HCT116 (cell line): ENCODE measurements around the gene GAMT. TPM values are rescaled to one million over a fixed set of nuclear protein-coding genes. Genes with fewer than 3 reads are reported as not detected.

Experiments
- ATAC-seq: fragments of 200-7000 bp; cut with Tn5 transposase; 2 replicates; pipeline ENCODE4 v1.9.1; 2020; ENCODE audit warnings: mild to moderate bottlenecking, moderate library complexity
- BruUV-seq: library from RNA; stranded (reverse); fragments of 400-500 nt; replicated peaks from 2 replicates; lab custom pipeline; 2021; lab: Mats Ljungman, UMichigan
- CTCF ChIA-PET: fragments of 300-600 bp; sonication (Branson Sonifier 250); formaldehyde crosslinking; loops from one replicate; lab custom pipeline; 2021; ENCODE audit warnings: antibody characterized with exemption; lab: Charles Lee
- POLR2A ChIA-PET: fragments of 300-600, 350-600 bp; sonication (Branson Sonifier 250); formaldehyde crosslinking; loops from one replicate; lab custom pipeline; 2021; ENCODE audit warnings: antibody characterized with exemption; lab: Charles Lee
- RAD21 ChIA-PET, 2 experiments: fragments of 300-600 bp; sonication (Branson Sonifier 250); formaldehyde crosslinking; loops; one replicate each; lab custom pipeline; 2023; ENCODE audit warnings: low total read pairs in 2 of 2; ENCODE audit not compliant: uncharacterized antibody in 2 of 2, unreplicated experiment in 2 of 2, low non-redundant PET in 1 of 2; lab: Charles Lee
- DNase-seq: peaks from one replicate; pipeline ENCODE4 v3.0.0-alpha.2; 2010; ENCODE audit warnings: low read depth, low spot score
- H2AFZ ChIP-seq: fragments of 200-600 bp; shearing (Covaris generic), sonication (generic); 2 replicates; pipeline ENCODE4 v1.6.1; 2017; ENCODE audit warnings: low read depth, mixed run types, mixed read lengths, antibody characterized with exemption, low read length; ENCODE audit not compliant: poor library complexity, severe bottlenecking
- H3K27ac ChIP-seq: 2 replicates; pipeline ENCODE4 v1.5.1; 2012; ENCODE audit warnings: low read depth, low read length
- H3K27me3 ChIP-seq: fragments of 200-600 bp; sonication (generic); 2 replicates; pipeline ENCODE4 v1.6.1; 2016; ENCODE audit warnings: mixed run types, low read length, mixed read lengths; ENCODE audit not compliant: insufficient read depth
- H3K36me3 ChIP-seq, 2 experiments: fragments of 200-500 bp in 1 of 2; fragments of 200-600 bp in 1 of 2; sonication (Bioruptor generic) in 1 of 2; sonication (generic) in 1 of 2; 2 replicates each; pipeline versions ENCODE4 v1.5.1 to v1.6.1; 2014 to 2016; ENCODE audit warnings: low read length in 2 of 2, inconsistent platforms in 1 of 2, mixed read lengths in 1 of 2, mixed run types in 1 of 2; ENCODE audit not compliant: insufficient read depth in 2 of 2, control insufficient read depth in 1 of 2
- H3K4me1 ChIP-seq, 2 experiments: fragments of 200-600 bp in 1 of 2; sonication (generic) in 1 of 2; 2 replicates each; pipeline versions ENCODE4 v1.5.1 to v1.6.1; 2012 to 2017; ENCODE audit warnings: low read length in 2 of 2, inconsistent platforms in 1 of 2, mild to moderate bottlenecking in 1 of 2, mixed read lengths in 1 of 2, mixed run types in 1 of 2, moderate library complexity in 1 of 2; ENCODE audit not compliant: insufficient read depth in 2 of 2, control insufficient read depth in 1 of 2
- H3K4me2 ChIP-seq: fragments of 200-600 bp; sonication (generic); 2 replicates; pipeline ENCODE4 v1.6.1; 2017; ENCODE audit warnings: mixed run types, low read length, mixed read lengths
- H3K4me3 ChIP-seq, 2 experiments: fragments of 200-600 bp in 1 of 2; sonication (generic) in 1 of 2; replicated peaks in 1 of 2; 2 replicates each; pipeline ENCODE4 v1.5.1; 2011 to 2016; ENCODE audit warnings: low read length in 2 of 2, control low read depth in 1 of 2, low read depth in 1 of 2, mild to moderate bottlenecking in 1 of 2, mixed read lengths in 1 of 2, mixed run types in 1 of 2
- H3K79me2 ChIP-seq: fragments of 200-600 bp; sonication (generic); 2 replicates; pipeline ENCODE4 v1.6.1; 2017; ENCODE audit warnings: mild to moderate bottlenecking, mixed run types, low read length, moderate library complexity, mixed read lengths; ENCODE audit not compliant: insufficient read depth
- H3K9ac ChIP-seq: fragments of 200-600 bp; sonication (generic); 2 replicates; pipeline ENCODE4 v1.6.1; 2016; ENCODE audit warnings: low read length, mixed read lengths
- H3K9me2 ChIP-seq: fragments of 200-600 bp; sonication (generic), shearing (Covaris generic); 2 replicates; pipeline ENCODE4 v1.6.1; 2017; ENCODE audit warnings: mixed run types, mild to moderate bottlenecking, moderate library complexity; ENCODE audit not compliant: insufficient read depth
- H3K9me3 ChIP-seq, 2 experiments: fragments of 200-500 bp in 1 of 2; fragments of 200-600 bp in 1 of 2; sonication (Bioruptor generic) in 1 of 2; sonication (generic) in 1 of 2; 2 replicates each; pipeline ENCODE4 v1.6.1; 2014 to 2017; ENCODE audit warnings: low read length in 2 of 2, mixed read lengths in 2 of 2, inconsistent platforms in 1 of 2, low read depth in 1 of 2, mild to moderate bottlenecking in 1 of 2, mixed run types in 1 of 2, moderate library complexity in 1 of 2; ENCODE audit not compliant: control insufficient read depth in 1 of 2, insufficient read depth in 1 of 2
- H4K20me1 ChIP-seq: fragments of 200-600 bp; sonication (generic), shearing (Covaris generic); 2 replicates; pipeline ENCODE4 v1.6.1; 2017; ENCODE audit warnings: mixed run types, mild to moderate bottlenecking, moderate library complexity; ENCODE audit not compliant: insufficient read depth
- EGR1 ChIP-seq: IDR thresholded peaks from 2 replicates; pipeline ENCODE4 v1.6.1; 2012; ENCODE audit warnings: low read depth
- ELF1 ChIP-seq: IDR thresholded peaks from 2 replicates; pipeline ENCODE4 v1.6.1; 2012; ENCODE audit warnings: low read depth, borderline replicate concordance
- POLR2A ChIP-seq: IDR thresholded peaks from 2 replicates; pipeline ENCODE4 v1.7.0; 2011; ENCODE audit warnings: borderline replicate concordance; ENCODE audit not compliant: insufficient read depth, insufficient read length; ENCODE audit errors: extremely low read depth
- REST ChIP-seq: IDR thresholded peaks from 2 replicates; pipeline ENCODE4 v1.6.1; 2012; ENCODE audit warnings: low read depth
- SIN3A ChIP-seq: IDR thresholded peaks from 2 replicates; pipeline ENCODE4 v1.6.1; 2012; ENCODE audit warnings: low read depth
- ZBTB33 ChIP-seq: IDR thresholded peaks from 2 replicates; pipeline ENCODE4 v1.6.1; 2011; ENCODE audit warnings: mild to moderate bottlenecking, low read length, moderate library complexity; ENCODE audit not compliant: insufficient replicate concordance; ENCODE audit errors: extremely low read depth
- intact Hi-C: fragments of 100-400 bp; cut with micrococcal nuclease; formaldehyde crosslinking; loops from 2 replicates; pipeline ENCODE4 v1.10.0; 2022
- total RNA-seq: library from RNA; stranded (reverse); gene quantifications from one replicate; pipeline ENCODE4 v1.2.1, GENCODE V29; 2021; ENCODE audit not compliant: unreplicated experiment

The GAMT gene
- total RNA-seq, 1 experiment from 2014 or later: 102 TPM

DNA sequence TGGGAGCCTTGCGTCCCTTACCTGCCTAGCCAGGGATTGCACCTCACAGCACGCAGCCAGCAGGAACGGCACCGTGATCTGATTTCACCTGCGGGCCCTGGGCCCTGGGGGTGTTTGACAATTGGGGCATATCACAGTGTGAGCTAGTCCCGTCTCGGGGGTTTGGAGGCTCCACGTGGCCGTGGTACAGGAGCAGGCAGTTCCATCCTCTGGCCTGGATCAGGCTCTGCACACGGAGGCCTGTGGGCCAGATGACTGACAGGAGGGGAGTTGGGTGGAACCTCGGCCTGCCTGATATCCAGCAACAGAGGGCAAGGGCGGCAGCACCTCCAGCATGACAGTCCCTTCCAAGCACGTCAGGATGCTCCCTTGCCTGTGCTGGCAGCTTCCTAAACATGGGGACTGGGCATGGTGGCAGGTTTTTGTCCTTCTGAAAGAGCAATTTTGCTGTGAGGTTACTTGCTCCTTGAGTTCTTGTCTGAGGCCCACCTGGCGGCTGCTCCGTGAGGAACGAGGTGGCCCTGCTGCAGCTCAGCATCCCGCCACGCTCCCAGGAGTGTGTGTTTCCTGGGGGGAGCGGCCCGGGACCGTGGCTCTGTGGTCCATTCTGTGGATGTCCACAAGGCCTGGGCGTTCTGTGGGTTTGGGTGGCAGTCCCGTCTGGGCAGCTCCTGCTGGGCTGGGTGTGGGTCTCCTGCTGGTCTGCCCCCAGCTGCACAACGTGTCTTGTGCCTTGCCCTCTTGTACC, 30.6 kb upstream of the GAMT start:
- no TSS peak for BruUV-seq
- no peak for ATAC-seq

More for the DNA sequence above, 30.6 kb upstream of the GAMT start:
- H3K36me3 ChIP-seq: peaks cover 37 to 53% of the 10 kb centered on the region in 2 experiments; a peak in 3 of 4 replicates
- H3K4me2 ChIP-seq: no peak overlapping the region
- no peaks in the 10 kb centered on the region for H3K9me2 ChIP-seq
- POLR2A ChIA-PET: no interaction called here
- RAD21 ChIA-PET: no interaction called here
- peak overlapping the region; percentile 5; the same call in 1 of the 2 replicates for H3K27ac ChIP-seq
- TF ChIP-seq REST (no peak), EGR1 (no peak), POLR2A (no peak), SIN3A (no peak), ELF1 (no peak), ZBTB33 (no peak)
- TF ChIP-seq, all 23 proteins: peak for 0
- intact Hi-C loops: no loop called here
- H3K9me3 ChIP-seq: no peaks in the 10 kb centered on the region
- H3K4me1 ChIP-seq: peaks cover 4 to 8% of the 10 kb centered on the region in 2 experiments; a peak in 3 of 4 replicates
- no peak for DNase-seq
- H2AFZ ChIP-seq: no peak overlapping the region
- CTCF ChIA-PET: no interaction called here
- no peak overlapping the region for H3K4me3 ChIP-seq
- no peak overlapping the region for H3K9ac ChIP-seq
- H3K79me2 ChIP-seq: peaks cover 46% of the 10 kb centered on the region
- H3K27me3 ChIP-seq: no peaks in the 10 kb centered on the region
- H4K20me1 ChIP-seq: no peaks in the 10 kb centered on the region
